ENCODE data around the gene NUDT5. TPM values are rescaled to one million over a fixed set of nuclear protein-coding genes. Genes with fewer than 3 reads are reported as not detected.

NUDT5 gene
- total RNA-seq, 2 experiments from 2014 or later = 11.6 to 13.5 TPM

DNA sequence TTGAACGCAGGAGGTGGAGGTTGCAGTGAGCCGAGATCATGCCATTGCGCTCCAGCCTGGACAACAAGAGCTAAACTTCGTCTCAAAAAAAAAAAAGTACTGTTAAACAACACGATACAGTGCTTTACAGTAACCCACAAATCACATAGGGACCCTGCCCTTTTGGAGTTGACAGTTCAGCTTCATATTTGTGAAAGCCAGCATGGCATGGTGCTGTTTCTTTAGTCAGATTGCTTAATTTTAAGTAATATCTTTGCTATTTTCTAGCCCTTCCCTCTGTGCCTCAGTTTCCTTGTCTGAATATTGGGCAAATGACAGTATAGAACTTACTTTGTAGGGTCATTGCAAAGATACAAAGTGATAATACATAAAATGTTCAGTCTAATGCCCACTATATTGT lies 5.2 kb upstream of the NUDT5 start:
- peaks cover 55% of the 10 kb centered on the region for H3K4me1 Mint-ChIP-seq (ENCODE audit: low read depth)
- Histone ChIP-seq H3K27ac (ENCODE audit: low read depth in 1 of 2, low read length in 2 of 2) (no peak overlapping the region), H3K36me3 (ENCODE audit: insufficient read depth, low read length) (peaks cover 50% of the 10 kb centered on the region), H3K27me3 (ENCODE audit: control insufficient read depth in 1 of 2, insufficient read depth in 2 of 2, low read length in 2 of 2) (no peaks in the 10 kb centered on the region), H3K4me1 (ENCODE audit: insufficient read depth, low read length) (peaks cover 17% of the 10 kb centered on the region), H3K4me3 (ENCODE audit: low read length) (no peak overlapping the region), H3K9me3 (ENCODE audit: control insufficient read depth in 1 of 2, insufficient read depth in 1 of 2, low read length in 2 of 2) (no peaks in the 10 kb centered on the region)
- no peak for DNase-seq
- peaks cover 71% of the 10 kb centered on the region for H3K36me3 Mint-ChIP-seq (ENCODE audit: low read depth)
- no peaks in the 10 kb centered on the region for H3K9me3 Mint-ChIP-seq
- ChIA-PET CTCF (interaction anchor here (3.4 kb wide), 1 partner anchor 14 kb away, joined by 17 read pairs; no protein-coding TSS in a partner anchor), POLR2A (no interaction called here)
- H3K27ac Mint-ChIP-seq = no peak overlapping the region
- intact Hi-C loops (cut with DNase I, micrococcal nuclease) = no loop called here
- no peak overlapping the region for H3K4me3 Mint-ChIP-seq
- H3K27me3 Mint-ChIP-seq = no peaks in the 10 kb centered on the region
- ATAC-seq (ENCODE audit: poor library complexity) = no peak
- TF ChIP-seq, protein P1, sequence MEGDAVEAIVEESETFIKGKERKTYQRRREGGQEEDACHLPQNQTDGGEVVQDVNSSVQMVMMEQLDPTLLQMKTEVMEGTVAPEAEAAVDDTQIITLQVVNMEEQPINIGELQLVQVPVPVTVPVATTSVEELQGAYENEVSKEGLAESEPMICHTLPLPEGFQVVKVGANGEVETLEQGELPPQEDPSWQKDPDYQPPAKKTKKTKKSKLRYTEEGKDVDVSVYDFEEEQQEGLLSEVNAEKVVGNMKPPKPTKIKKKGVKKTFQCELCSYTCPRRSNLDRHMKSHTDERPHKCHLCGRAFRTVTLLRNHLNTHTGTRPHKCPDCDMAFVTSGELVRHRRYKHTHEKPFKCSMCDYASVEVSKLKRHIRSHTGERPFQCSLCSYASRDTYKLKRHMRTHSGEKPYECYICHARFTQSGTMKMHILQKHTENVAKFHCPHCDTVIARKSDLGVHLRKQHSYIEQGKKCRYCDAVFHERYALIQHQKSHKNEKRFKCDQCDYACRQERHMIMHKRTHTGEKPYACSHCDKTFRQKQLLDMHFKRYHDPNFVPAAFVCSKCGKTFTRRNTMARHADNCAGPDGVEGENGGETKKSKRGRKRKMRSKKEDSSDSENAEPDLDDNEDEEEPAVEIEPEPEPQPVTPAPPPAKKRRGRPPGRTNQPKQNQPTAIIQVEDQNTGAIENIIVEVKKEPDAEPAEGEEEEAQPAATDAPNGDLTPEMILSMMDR (IDR thresholded peaks at IDR 0.05) = no peak

DNA sequence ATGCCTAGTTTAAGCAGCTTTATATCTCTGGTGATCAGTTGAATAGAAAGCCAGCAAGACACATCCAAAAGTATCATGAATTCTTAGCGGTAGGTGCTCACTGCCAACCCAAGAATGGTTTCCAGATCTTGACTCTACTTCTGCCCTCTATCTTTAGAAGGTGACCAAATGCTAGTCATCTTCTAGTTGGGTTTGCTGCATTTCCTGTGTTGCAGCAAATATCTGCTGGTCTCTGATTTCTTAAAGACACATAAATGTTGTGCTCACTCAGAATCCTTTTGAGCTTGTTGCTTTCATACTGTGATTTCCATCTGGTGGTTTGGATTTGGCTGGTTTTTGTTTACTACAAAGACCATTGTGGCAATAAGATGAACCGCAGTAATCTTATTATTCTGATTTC lies 2.5 kb upstream of the NUDT5 start:
- Histone ChIP-seq H3K4me1 (ENCODE audit: insufficient read depth, low read length) (peaks cover 29% of the 10 kb centered on the region), H3K36me3 (ENCODE audit: insufficient read depth, low read length) (peaks cover 32% of the 10 kb centered on the region), H3K9me3 (ENCODE audit: control insufficient read depth in 1 of 2, insufficient read depth in 1 of 2, low read length in 2 of 2) (no peaks in the 10 kb centered on the region), H3K4me3 (ENCODE audit: low read length) (no peak overlapping the region), H3K27ac (ENCODE audit: low read depth in 1 of 2, low read length in 2 of 2) (no peak overlapping the region), H3K27me3 (ENCODE audit: control insufficient read depth in 1 of 2, insufficient read depth in 2 of 2, low read length in 2 of 2) (no peaks in the 10 kb centered on the region)
- ATAC-seq (ENCODE audit: poor library complexity) (no peak), DNase-seq (no peak)
- H3K9me3 Mint-ChIP-seq = no peaks in the 10 kb centered on the region
- H3K4me1 Mint-ChIP-seq (ENCODE audit: low read depth) = peaks cover 69% of the 10 kb centered on the region
- TF ChIP-seq, protein P1 (IDR thresholded peaks at IDR 0.05) = no peak
- H3K27ac Mint-ChIP-seq = peak overlapping the region; percentile 65
- peaks cover 66% of the 10 kb centered on the region for H3K36me3 Mint-ChIP-seq (ENCODE audit: low read depth)
- CTCF ChIA-PET = interaction anchor here (2.0 kb wide), 1 partner anchor 17 kb away, joined by 8 read pairs; no protein-coding TSS in a partner anchor
- H3K4me3 Mint-ChIP-seq = peak overlapping the region; percentile 79
- POLR2A ChIA-PET = no interaction called here
- no peaks in the 10 kb centered on the region for H3K27me3 Mint-ChIP-seq
- intact Hi-C loops (cut with DNase I, micrococcal nuclease) = loop anchor here (5.0 to 10.0 kb wide), 4 partner anchors 63 to 1147 kb away; partner anchors contain the start of genes DHTKD1 (in 1 of the 2) and SEPHS1 (in 1 of the 2)

DNA sequence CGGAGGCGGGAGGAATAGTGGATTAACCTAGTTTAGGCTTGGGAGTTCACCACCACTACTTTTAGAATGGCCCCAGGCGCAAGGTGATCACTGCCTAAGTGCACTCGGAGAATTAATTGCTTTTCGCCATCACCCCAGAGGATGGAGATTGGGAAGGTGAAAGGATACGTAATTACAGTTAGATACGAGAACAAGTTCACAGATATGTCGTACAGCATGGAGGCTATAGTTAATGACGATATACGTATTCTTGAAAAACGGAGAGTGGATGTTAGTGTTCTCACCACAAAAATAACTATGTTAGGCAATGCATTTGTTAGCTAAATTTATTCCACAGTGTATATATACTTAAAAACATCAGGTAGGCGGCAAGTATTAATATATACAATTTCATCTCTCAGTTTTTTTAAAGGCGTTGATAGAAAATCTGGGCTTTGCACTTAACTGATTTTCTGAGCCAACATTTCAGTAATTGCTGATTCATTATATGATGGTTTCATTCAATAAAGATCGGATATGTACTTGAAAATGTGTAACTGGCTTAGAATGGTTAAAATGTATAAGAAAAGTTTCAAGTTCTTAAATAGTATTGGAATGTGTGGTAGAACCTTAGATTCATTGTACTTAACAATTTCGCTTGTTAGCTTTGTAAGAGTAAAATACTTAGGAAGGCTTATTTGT lies 980 bp upstream of the NUDT5 start:
- peaks cover 60% of the 10 kb centered on the region for H3K36me3 Mint-ChIP-seq (ENCODE audit: low read depth)
- peak overlapping the region; percentile 88 for H3K4me3 ChIP-seq (ENCODE audit: low read length)
- H3K4me1 ChIP-seq (ENCODE audit: insufficient read depth, low read length) = peaks cover 28% of the 10 kb centered on the region

More for the DNA sequence above, 980 bp upstream of the NUDT5 start:
- ATAC-seq (ENCODE audit: poor library complexity) = no peak
- ChIA-PET POLR2A (interaction anchor here (0.8 to 2.1 kb wide), 17 partner anchors 11 to 1106 kb away, joined by 3 to 24 read pairs (median 4); partner anchors contain the start of genes CAMK1D, PHYH and UPF2), CTCF (interaction anchor here (1.6 to 2.5 kb wide), 4 partner anchors 12 to 67 kb away, joined by 3 to 20 read pairs (median 6); partner anchors contain the start of gene SEC61A2)
- peak overlapping the region; percentile 97 for H3K4me3 Mint-ChIP-seq
- TF ChIP-seq, protein P1 (IDR thresholded peaks at IDR 0.05) = no peak
- DNase-seq = no peak
- intact Hi-C loops (cut with DNase I, micrococcal nuclease) = loop anchor here (2.0 to 10.0 kb wide), 5 partner anchors 62 to 1148 kb away; partner anchors contain the start of genes DHTKD1 (in 1 of the 2), SEPHS1 (in 1 of the 2) and UPF2 (in 1 of the 2)
- Histone ChIP-seq H3K36me3 (ENCODE audit: insufficient read depth, low read length) (peaks cover 19% of the 10 kb centered on the region), H3K27me3 (ENCODE audit: control insufficient read depth in 1 of 2, insufficient read depth in 2 of 2, low read length in 2 of 2) (no peaks in the 10 kb centered on the region), H3K9me3 (ENCODE audit: control insufficient read depth in 1 of 2, insufficient read depth in 1 of 2, low read length in 2 of 2) (no peaks in the 10 kb centered on the region), H3K27ac (ENCODE audit: low read depth in 1 of 2, low read length in 2 of 2) (peak overlapping the region; percentile 94 to 96)
- peaks cover 72% of the 10 kb centered on the region for H3K4me1 Mint-ChIP-seq (ENCODE audit: low read depth)
- no peaks in the 10 kb centered on the region for H3K27me3 Mint-ChIP-seq
- peak overlapping the region; percentile 96 for H3K27ac Mint-ChIP-seq
- no peaks in the 10 kb centered on the region for H3K9me3 Mint-ChIP-seq

Data from CD4-positive, alpha-beta T cell (primary cell).